Neural progenitor cell (in vitro differentiated cells): ENCODE measurements around the gene C11orf58. TPM values are rescaled to one million over a fixed set of nuclear protein-coding genes. Genes with fewer than 3 reads are reported as not detected.

ENCODE experiments used
- DNase-seq: peaks from one replicate; pipeline ENCODE4 v3.0.0-alpha.2; 2016; ENCODE audit warnings: low spot score
- H2AFZ ChIP-seq: fragments of 200-600 bp; sonication (generic); replicated peaks from 2 replicates; pipeline ENCODE4 v1.6.1; 2016; ENCODE audit warnings: antibody characterized with exemption
- H3F3A ChIP-seq: fragments of 200-600 bp; sonication (generic); 2 replicates; pipeline ENCODE4 v1.6.1; 2016; ENCODE audit warnings: antibody characterized with exemption, low read depth
- H3K27ac ChIP-seq: fragments of 200-600 bp; sonication (generic); 2 replicates; pipeline ENCODE4 v1.5.1; 2016; ENCODE audit warnings: mild to moderate bottlenecking
- H3K27me3 ChIP-seq: fragments of 200-600 bp; sonication (generic); 2 replicates; pipeline ENCODE4 v1.6.1; 2016; ENCODE audit warnings: mild to moderate bottlenecking, moderate library complexity
- H3K36me3 ChIP-seq: fragments of 200-600 bp; sonication (generic); 2 replicates; pipeline ENCODE4 v1.5.1; 2016
- H3K4me1 ChIP-seq: fragments of 200-600 bp; sonication (generic); 2 replicates; pipeline ENCODE4 v1.6.1; 2016; ENCODE audit warnings: mixed run types
- H3K4me2 ChIP-seq: fragments of 200-600 bp; sonication (generic); 2 replicates; pipeline ENCODE4 v1.6.1; 2016
- H3K4me3 ChIP-seq: fragments of 200-600 bp; sonication (generic); 2 replicates; pipeline ENCODE4 v1.5.1; 2016
- H3K79me2 ChIP-seq: fragments of 200-600 bp; sonication (generic); 2 replicates; pipeline ENCODE4 v1.6.1; 2016; ENCODE audit warnings: low read depth
- H3K9ac ChIP-seq: fragments of 200-600 bp; sonication (generic); 2 replicates; pipeline ENCODE4 v1.6.1; 2016
- H3K9me3 ChIP-seq: fragments of 200-600 bp; sonication (generic); 2 replicates; pipeline ENCODE4 v1.5.1; 2016; ENCODE audit warnings: low read depth
- H4K20me1 ChIP-seq: fragments of 200-600 bp; sonication (generic); 2 replicates; pipeline ENCODE4 v1.6.1; 2016; ENCODE audit warnings: low read depth
- H3K27ac Mint-ChIP-seq: 3 replicates; pipeline ENCODE4 v1.8.0; 2021; ENCODE audit warnings: mixed read lengths
- H3K27me3 Mint-ChIP-seq: 2 replicates; pipeline ENCODE4 v1.8.0; 2022; ENCODE audit warnings: low read depth, mild to moderate bottlenecking, inconsistent platforms, moderate library complexity, mixed read lengths; ENCODE audit not compliant: insufficient read depth
- H3K36me3 Mint-ChIP-seq: 3 replicates; pipeline ENCODE4 v1.8.0; 2021; ENCODE audit warnings: mixed read lengths
- H3K4me1 Mint-ChIP-seq: 3 replicates; pipeline ENCODE4 v1.8.0; 2021; ENCODE audit warnings: mixed read lengths
- H3K4me3 Mint-ChIP-seq: 3 replicates; pipeline ENCODE4 v1.8.0; 2021; ENCODE audit warnings: mild to moderate bottlenecking, moderate library complexity, mixed read lengths
- H3K9me3 Mint-ChIP-seq: 3 replicates; pipeline ENCODE4 v1.8.0; 2020; ENCODE audit warnings: mixed read lengths
- CTCF ChIP-seq: fragments of 200-600 bp; sonication (generic); IDR thresholded peaks from 2 replicates; pipeline ENCODE4 v1.5.1; 2017; ENCODE audit warnings: antibody characterized with exemption, mild to moderate bottlenecking
- EZH2 ChIP-seq: fragments of 200-600 bp; sonication (generic); IDR thresholded peaks from 2 replicates; pipeline ENCODE4 v1.6.1; 2017; ENCODE audit warnings: antibody characterized with exemption, mild to moderate bottlenecking, moderate library complexity
- EZH2phosphoT487 ChIP-seq: fragments of 200-600 bp; sonication (generic); IDR thresholded peaks from 2 replicates; pipeline ENCODE4 v1.6.1; 2017; ENCODE audit warnings: antibody characterized with exemption
- total RNA-seq: library from RNA; depleted of rRNA; stranded (reverse); fragments of >200 nt; gene quantifications from 2 replicates; pipeline ENCODE4 v1.2.3, GENCODE V29; 2015; ENCODE audit warnings: low replicate concordance

The C11orf58 gene
- total RNA-seq, 1 donor from 2014 or later = 320 TPM

GRCh38 chr11:16792426-16792825, 54.0 kb downstream of the C11orf58 start:
- no peak for DNase-seq

GRCh38 chr11:16793009-16793408, 54.6 kb downstream of the C11orf58 start:
- H3K4me2 ChIP-seq = no peak overlapping the region
- Mint-ChIP-seq H3K27ac (no peak overlapping the region), H3K4me3 (no peak overlapping the region), H3K4me1 (peaks cover 24% of the 10 kb centered on the region), H3K36me3 (peaks cover 19% of the 10 kb centered on the region), H3K27me3 (no peaks in the 10 kb centered on the region), H3K9me3 (no peaks in the 10 kb centered on the region)
- H4K20me1 ChIP-seq = no peaks in the 10 kb centered on the region
- no peaks in the 10 kb centered on the region for H3K27me3 ChIP-seq
- no peak for TF ChIP-seq EZH2
- TF ChIP-seq EZH2phosphoT487 = no peak
- TF ChIP-seq CTCF = no peak
- no peak overlapping the region for H3K4me3 ChIP-seq
- no peaks in the 10 kb centered on the region for H3K79me2 ChIP-seq
- peaks cover 17% of the 10 kb centered on the region for H3K4me1 ChIP-seq
- no peaks in the 10 kb centered on the region for H3K9me3 ChIP-seq
- no peak overlapping the region for H3K27ac ChIP-seq
- no peak overlapping the region for H3K9ac ChIP-seq
- H3F3A ChIP-seq = no peaks in the 10 kb centered on the region
- no peak overlapping the region for H2AFZ ChIP-seq
- H3K36me3 ChIP-seq = no peaks in the 10 kb centered on the region
- DNase-seq = no peak

More at GRCh38 chr11:16792426-16792825, 54.0 kb downstream of the C11orf58 start:
- no peak overlapping the region for H3K27ac Mint-ChIP-seq
- Histone ChIP-seq H3K36me3 (no peaks in the 10 kb centered on the region), H3F3A (no peaks in the 10 kb centered on the region), H3K4me3 (no peak overlapping the region), H3K9ac (no peak overlapping the region), H3K9me3 (no peaks in the 10 kb centered on the region), H3K4me2 (no peak overlapping the region), H3K4me1 (peaks cover 17% of the 10 kb centered on the region), H3K79me2 (no peaks in the 10 kb centered on the region), H3K27me3 (no peaks in the 10 kb centered on the region), H4K20me1 (no peaks in the 10 kb centered on the region), H2AFZ (no peak overlapping the region), H3K27ac (no peak overlapping the region)
- H3K36me3 Mint-ChIP-seq = peaks cover 19% of the 10 kb centered on the region
- H3K9me3 Mint-ChIP-seq = no peaks in the 10 kb centered on the region
- peaks cover 25% of the 10 kb centered on the region for H3K4me1 Mint-ChIP-seq
- H3K4me3 Mint-ChIP-seq = no peak overlapping the region
- H3K27me3 Mint-ChIP-seq = no peaks in the 10 kb centered on the region
- TF ChIP-seq EZH2 = no peak
- no peak for TF ChIP-seq EZH2phosphoT487
- TF ChIP-seq CTCF = no peak

- peaks cover 19% of the 10 kb centered on the region for H3K36me3 Mint-ChIP-seq
- no peak overlapping the region for H3K4me3 Mint-ChIP-seq
- TF ChIP-seq EZH2phosphoT487 (no peak), EZH2 (no peak), CTCF (no peak)
- no peaks in the 10 kb centered on the region for H3K9me3 Mint-ChIP-seq
- Histone ChIP-seq H3F3A (no peaks in the 10 kb centered on the region), H3K9ac (no peak overlapping the region), H3K4me1 (peaks cover 17% of the 10 kb centered on the region), H3K4me3 (no peak overlapping the region), H3K36me3 (no peaks in the 10 kb centered on the region), H3K79me2 (no peaks in the 10 kb centered on the region), H3K9me3 (no peaks in the 10 kb centered on the region), H2AFZ (no peak overlapping the region), H3K27ac (no peak overlapping the region), H3K4me2 (no peak overlapping the region), H3K27me3 (no peaks in the 10 kb centered on the region), H4K20me1 (no peaks in the 10 kb centered on the region)
- no peak overlapping the region for H3K27ac Mint-ChIP-seq
- no peaks in the 10 kb centered on the region for H3K27me3 Mint-ChIP-seq
- H3K4me1 Mint-ChIP-seq = peaks cover 21% of the 10 kb centered on the region
- no peak for DNase-seq
These were observed 55.1 kb downstream of the C11orf58 start for GRCh38 chr11:16793511-16793910.
